ENCODE results near the gene WDR55. TPM values are rescaled to one million over a fixed set of nuclear protein-coding genes. Genes with fewer than 3 reads are reported as not detected.
A peak's percentile ranks its signal among the peaks of the same experiment; 100 is the strongest.

The WDR55 gene
- total RNA-seq, 1 experiment from 2014 or later, result 37.9 TPM

- intact Hi-C loops (cut with micrococcal nuclease; ENCODE audit: unreplicated experiment), result loop anchor here (1.0 kb wide), 1 partner anchor 19 kb away; no protein-coding TSS in a partner anchor
- Histone ChIP-seq H3K79me2 (ENCODE audit: low read depth) (peaks cover 54% of the 10 kb centered on the region), H2AFZ (peak within 1 kb of the TSS; percentile 98), H3F3A (ENCODE audit: insufficient read depth, low read depth) (peaks cover 21% of the 10 kb centered on the region), H3K9me3 (ENCODE audit: insufficient read depth, low read depth) (no peaks in the 10 kb centered on the region), H3K9me2 (ENCODE audit: insufficient read depth) (no peaks in the 10 kb centered on the region), H3K27ac (peak within 1 kb of the TSS; percentile 68), H3K4me1 (replicated peaks; ENCODE audit: insufficient read depth) (peaks cover 25% of the 10 kb centered on the region), H3K36me3 (ENCODE audit: low read depth) (peaks cover 19% of the 10 kb centered on the region; the same call in 1 of the 2 replicates), H3K27me3 (ENCODE audit: insufficient read depth, low read depth) (no peaks in the 10 kb centered on the region), H3K4me2 (peak within 1 kb of the TSS; percentile 92), H3K4me3 (peak within 1 kb of the TSS; percentile 96), H4K20me1 (ENCODE audit: insufficient read depth) (0 out of 2 replicates have a peak, but pooled peaks cover 4% of the 10 kb centered on the region)
- ChIA-PET CTCF (interaction anchor here (0.6 kb wide), 2 partner anchors 29 to 910 kb away, joined by 3 read pairs; no protein-coding TSS in a partner anchor), POLR2A (ENCODE audit: unreplicated experiment) (interaction anchor here (0.6 to 1.5 kb wide), 5 partner anchors 9 to 1018 kb away, joined by 3 to 11 read pairs (median 4); partner anchors contain the start of gene ZMAT2)
- BruUV-seq (replicated peaks), result TSS peak; percentile 74
- no peak for TF ChIP-seq EZH2 (IDR thresholded peaks at IDR 0.05; ENCODE audit: low read depth)
- TF ChIP-seq, protein P1, sequence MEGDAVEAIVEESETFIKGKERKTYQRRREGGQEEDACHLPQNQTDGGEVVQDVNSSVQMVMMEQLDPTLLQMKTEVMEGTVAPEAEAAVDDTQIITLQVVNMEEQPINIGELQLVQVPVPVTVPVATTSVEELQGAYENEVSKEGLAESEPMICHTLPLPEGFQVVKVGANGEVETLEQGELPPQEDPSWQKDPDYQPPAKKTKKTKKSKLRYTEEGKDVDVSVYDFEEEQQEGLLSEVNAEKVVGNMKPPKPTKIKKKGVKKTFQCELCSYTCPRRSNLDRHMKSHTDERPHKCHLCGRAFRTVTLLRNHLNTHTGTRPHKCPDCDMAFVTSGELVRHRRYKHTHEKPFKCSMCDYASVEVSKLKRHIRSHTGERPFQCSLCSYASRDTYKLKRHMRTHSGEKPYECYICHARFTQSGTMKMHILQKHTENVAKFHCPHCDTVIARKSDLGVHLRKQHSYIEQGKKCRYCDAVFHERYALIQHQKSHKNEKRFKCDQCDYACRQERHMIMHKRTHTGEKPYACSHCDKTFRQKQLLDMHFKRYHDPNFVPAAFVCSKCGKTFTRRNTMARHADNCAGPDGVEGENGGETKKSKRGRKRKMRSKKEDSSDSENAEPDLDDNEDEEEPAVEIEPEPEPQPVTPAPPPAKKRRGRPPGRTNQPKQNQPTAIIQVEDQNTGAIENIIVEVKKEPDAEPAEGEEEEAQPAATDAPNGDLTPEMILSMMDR (conservative IDR thresholded peaks at IDR 0.05), result no peak
- peak; percentile 93 to 96 for DNase-seq
These were observed 26.5 kb downstream of the WDR55 start, which contains the start of the genes HARS1 and HARS2 for GRCh38 chr5:140690941-140691924. TSS of gene HARS1 (minus strand) at chr5:140691370. CDS start at chr5:140691304, 66 bp downstream. TSS of gene HARS2 (plus strand) at chr5:140691455. CDS start at chr5:140691649, 194 bp downstream.

- CTCF ChIA-PET, result no interaction called here
- intact Hi-C loops (cut with micrococcal nuclease; ENCODE audit: unreplicated experiment), result no loop called here
These were observed 29.6 kb downstream of the WDR55 start for GRCh38 chr5:140694276-140694675.

More at GRCh38 chr5:140694276-140694675, 29.6 kb downstream of the WDR55 start:
- DNase-seq, result no peak
- H3K9me2 ChIP-seq (ENCODE audit: insufficient read depth), result no peaks in the 10 kb centered on the region
- peaks cover 25% of the 10 kb centered on the region for H3K36me3 ChIP-seq (ENCODE audit: low read depth)
- no peaks in the 10 kb centered on the region for H3K27me3 ChIP-seq (ENCODE audit: insufficient read depth, low read depth)
- H3K9me3 ChIP-seq (ENCODE audit: insufficient read depth, low read depth), result no peaks in the 10 kb centered on the region
- H4K20me1 ChIP-seq (ENCODE audit: insufficient read depth), result 0 out of 2 replicates have a peak, but pooled peaks cover 4% of the 10 kb centered on the region
- POLR2A ChIA-PET (ENCODE audit: unreplicated experiment), result no interaction called here
- H3F3A ChIP-seq (ENCODE audit: insufficient read depth, low read depth), result peaks cover 36% of the 10 kb centered on the region
- peaks cover 25% of the 10 kb centered on the region for H3K4me1 ChIP-seq (replicated peaks; ENCODE audit: insufficient read depth)
- no peak overlapping the region for H3K4me3 ChIP-seq
- H3K27ac ChIP-seq, result no peak overlapping the region
- no TSS peak for BruUV-seq (replicated peaks)
- H3K4me2 ChIP-seq, result no peak overlapping the region
- peaks cover 46% of the 10 kb centered on the region for H3K79me2 ChIP-seq (ENCODE audit: low read depth)
- H2AFZ ChIP-seq, result no peak overlapping the region
- no peak for TF ChIP-seq EZH2 (IDR thresholded peaks at IDR 0.05; ENCODE audit: low read depth)
- TF ChIP-seq, protein P1 (conservative IDR thresholded peaks at IDR 0.05), result no peak
